H9 (cell line): ENCODE measurements around the gene MTERF4. TPM values are rescaled to one million over a fixed set of nuclear protein-coding genes. Genes with fewer than 3 reads are reported as not detected.

Experiments
- DNase-seq: peaks from one replicate; pipeline ENCODE4 v3.0.0-alpha.2; 2017
- H2AFZ ChIP-seq: one replicate; pipeline ENCODE4 v1.6.1; 2013; ENCODE audit warnings: mild to moderate bottlenecking, low read length, control low read depth, moderate library complexity
- H2AK5ac ChIP-seq: 2 replicates; pipeline ENCODE4 v1.6.1; 2013; ENCODE audit warnings: low read length, control low read depth, mixed read lengths; ENCODE audit not compliant: insufficient read length
- H2BK120ac ChIP-seq: one replicate; pipeline ENCODE4 v1.6.1; 2013; ENCODE audit warnings: low read depth, mild to moderate bottlenecking, low read length, control low read depth, inconsistent platforms; ENCODE audit not compliant: poor library complexity, severe bottlenecking
- H2BK12ac ChIP-seq: 2 replicates; pipeline ENCODE4 v1.6.1; 2013; ENCODE audit warnings: low read length, control low read depth, mixed read lengths, low read depth; ENCODE audit not compliant: insufficient read length
- H2BK15ac ChIP-seq: 2 replicates; pipeline ENCODE4 v1.6.1; 2013; ENCODE audit warnings: low read depth, low read length, control low read depth
- H2BK20ac ChIP-seq: one replicate; pipeline ENCODE4 v1.6.1; 2013; ENCODE audit warnings: low read depth, mild to moderate bottlenecking, low read length, control low read depth, inconsistent platforms; ENCODE audit not compliant: poor library complexity, severe bottlenecking
- H2BK5ac ChIP-seq: 2 replicates; pipeline ENCODE4 v1.6.1; 2013; ENCODE audit warnings: low read length, control low read depth, mixed read lengths; ENCODE audit not compliant: insufficient read length
- H3K14ac ChIP-seq: 2 replicates; pipeline ENCODE4 v1.6.1; 2013; ENCODE audit warnings: low read length, control low read depth; ENCODE audit not compliant: insufficient read depth
- H3K18ac ChIP-seq: 2 replicates; pipeline ENCODE4 v1.6.1; 2013; ENCODE audit warnings: low read depth, mild to moderate bottlenecking, mixed read lengths, low read length, control low read depth; ENCODE audit not compliant: insufficient read length
- H3K23ac ChIP-seq: 2 replicates; pipeline ENCODE4 v1.6.1; 2013; ENCODE audit warnings: low read length, control low read depth, mixed read lengths, low read depth; ENCODE audit not compliant: insufficient read length
- H3K23me2 ChIP-seq: 2 replicates; pipeline ENCODE4 v1.6.1; 2013; ENCODE audit warnings: low read depth, mild to moderate bottlenecking, mixed read lengths, low read length, control low read depth; ENCODE audit not compliant: insufficient read length, poor library complexity, severe bottlenecking
- H3K27ac ChIP-seq: 2 replicates; pipeline ENCODE4 v1.5.1; 2013; ENCODE audit warnings: low read length, control low read depth, mixed read lengths, low read depth; ENCODE audit not compliant: insufficient read length
- H3K27me3 ChIP-seq: 2 replicates; pipeline ENCODE4 v1.6.1; 2013; ENCODE audit warnings: low read length, control low read depth, inconsistent platforms; ENCODE audit not compliant: insufficient read depth
- H3K4ac ChIP-seq: 2 replicates; pipeline ENCODE4 v1.6.1; 2013; ENCODE audit warnings: low read depth, mild to moderate bottlenecking, control low read depth, inconsistent platforms, low read length, moderate library complexity
- H3K4me1 ChIP-seq: 2 replicates; pipeline ENCODE4 v1.6.1; 2013; ENCODE audit warnings: low read length, control low read depth, inconsistent platforms; ENCODE audit not compliant: insufficient read depth
- H3K4me2 ChIP-seq: 2 replicates; pipeline ENCODE4 v1.6.1; 2013; ENCODE audit warnings: low read length, control low read depth, mixed read lengths; ENCODE audit not compliant: insufficient read length, insufficient read depth
- H3K56ac ChIP-seq: 2 replicates; pipeline ENCODE4 v1.6.1; 2013; ENCODE audit warnings: low read depth, mild to moderate bottlenecking, mixed read lengths, low read length, control low read depth; ENCODE audit not compliant: insufficient read length
- H3K79me1 ChIP-seq: 2 replicates; pipeline ENCODE4 v1.6.1; 2013; ENCODE audit warnings: low read depth, mild to moderate bottlenecking, moderate library complexity, low read length, control low read depth, inconsistent platforms; ENCODE audit not compliant: insufficient read depth, poor library complexity, severe bottlenecking
- H3K79me2 ChIP-seq: 2 replicates; pipeline ENCODE4 v1.6.1; 2013; ENCODE audit warnings: low read length, control low read depth, inconsistent platforms; ENCODE audit not compliant: insufficient read depth
- H3K9ac ChIP-seq: 2 replicates; pipeline ENCODE4 v1.6.1; 2013; ENCODE audit warnings: low read length, control low read depth, mixed read lengths; ENCODE audit not compliant: insufficient read length; ENCODE audit errors: extremely low read depth
- H3K9me3 ChIP-seq: one replicate; pipeline ENCODE4 v1.6.1; 2013; ENCODE audit warnings: low read depth, low read length, inconsistent platforms; ENCODE audit not compliant: control insufficient read depth
- H3T11ph ChIP-seq: one replicate; pipeline ENCODE4 v1.6.1; 2013; ENCODE audit warnings: mild to moderate bottlenecking, low read length, control low read depth, inconsistent platforms
- H4K20me1 ChIP-seq: one replicate; pipeline ENCODE4 v1.6.1; 2013; ENCODE audit not compliant: control insufficient read depth, insufficient read length, insufficient read depth
- H4K5ac ChIP-seq: 2 replicates; pipeline ENCODE4 v1.6.1; 2013; ENCODE audit warnings: low read depth, mild to moderate bottlenecking, mixed read lengths, low read length, control low read depth; ENCODE audit not compliant: insufficient read length
- H4K8ac ChIP-seq: replicated peaks from 2 replicates; pipeline ENCODE4 v1.6.1; 2013; ENCODE audit warnings: low read length, control low read depth, mixed read lengths, low read depth; ENCODE audit not compliant: insufficient read length
- H4K91ac ChIP-seq: 2 replicates; pipeline ENCODE4 v1.6.1; 2013; ENCODE audit warnings: low read depth, mild to moderate bottlenecking, moderate library complexity, mixed read lengths, low read length, control low read depth; ENCODE audit not compliant: insufficient read length
- H3K27ac Mint-ChIP-seq, 3 experiments: 2 replicates in 2 of 3; 3 replicates in 1 of 3; pipeline ENCODE4 v1.8.0; 2020 to 2021; ENCODE audit warnings: mixed read lengths in 3 of 3, mild to moderate bottlenecking in 1 of 3, moderate library complexity in 1 of 3
- H3K27me3 Mint-ChIP-seq: 2 replicates; pipeline ENCODE4 v1.8.0; 2021; ENCODE audit warnings: low read depth, mild to moderate bottlenecking, moderate library complexity, mixed read lengths
- H3K36me3 Mint-ChIP-seq, 3 experiments: 2 replicates in 2 of 3; 3 replicates in 1 of 3; pipeline ENCODE4 v1.8.0; 2020 to 2021; ENCODE audit warnings: low read depth in 3 of 3, mixed read lengths in 3 of 3; ENCODE audit not compliant: insufficient read depth in 1 of 3
- H3K4me1 Mint-ChIP-seq, 2 experiments: 2 replicates each; pipeline ENCODE4 v1.8.0; 2020; ENCODE audit warnings: mixed read lengths in 2 of 2
- H3K4me3 Mint-ChIP-seq, 2 experiments: 2 replicates in 1 of 2; 3 replicates in 1 of 2; pipeline ENCODE4 v1.8.0; 2020 to 2021; ENCODE audit warnings: mild to moderate bottlenecking in 2 of 2, mixed read lengths in 2 of 2, moderate library complexity in 1 of 2
- H3K9me3 Mint-ChIP-seq, 2 experiments: 2 replicates in 1 of 2; 3 replicates in 1 of 2; pipeline ENCODE4 v1.8.0; 2020; ENCODE audit warnings: mild to moderate bottlenecking in 2 of 2, mixed read lengths in 2 of 2, moderate library complexity in 1 of 2
- WGBS: extraction: QIAGEN DNeasy Blood & Tissue Kit; methylation state at CpG from one replicate; pipeline ENCODE4 v1.1.7; 2013; ENCODE audit warnings: missing lambda C conversion rate, low lambda C conversion rate, mixed read lengths; ENCODE audit not compliant: insufficient read length; ENCODE audit errors: extremely low coverage; 5-methylcytosine and 5-hydroxymethylcytosine counted together
- total RNA-seq: library from RNA; stranded (reverse); gene quantifications from 2 replicates; pipeline ENCODE4 v1.2.1, GENCODE V29; 2021
- TF ChIP-seq, protein P1 (sequence below): fragments of 200-600 bp; sonication (generic); conservative IDR thresholded peaks from 3 replicates; pipeline ENCODE4 v1.8.0; 2021; ENCODE audit warnings: antibody characterized with exemption, mild to moderate bottlenecking

The MTERF4 gene
- total RNA-seq, 1 experiment from 2014 or later, result 35.0 TPM

DNA sequence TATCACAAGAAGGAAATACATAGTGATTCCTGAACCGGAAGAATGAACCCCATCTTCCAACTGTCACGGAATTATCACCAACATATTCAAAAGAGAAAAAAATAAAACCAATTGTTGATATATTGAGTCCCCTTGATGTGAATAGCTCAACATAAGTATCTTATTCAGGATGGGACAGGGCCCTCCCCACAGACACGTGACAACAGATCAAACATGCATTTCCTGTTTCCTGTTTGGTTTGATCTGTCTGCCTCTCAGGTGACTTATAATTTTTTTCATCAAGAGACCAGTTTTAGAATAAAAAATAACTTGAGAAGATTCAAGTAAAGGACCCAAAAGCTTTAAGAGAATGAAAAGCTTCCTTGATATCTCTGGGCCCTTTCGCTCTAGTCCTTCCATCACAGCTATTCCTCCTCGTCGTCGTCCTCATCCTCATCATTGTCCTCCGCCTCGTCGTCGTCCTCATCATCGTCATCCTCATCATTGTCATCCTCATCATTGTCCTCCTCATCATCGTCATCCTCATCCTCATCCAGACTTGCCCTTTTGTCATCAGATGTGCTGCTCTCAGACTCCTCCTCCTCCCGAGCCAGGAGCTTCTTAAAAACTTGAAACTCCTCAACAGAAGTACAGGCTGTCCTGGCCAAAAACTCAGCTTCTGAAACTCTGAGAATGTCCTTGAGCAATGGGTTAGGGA, 6.3 kb downstream of the MTERF4 start:
- no peak overlapping the region for H3T11ph ChIP-seq
- H3K56ac ChIP-seq, result no peak overlapping the region
- TF ChIP-seq, protein P1, sequence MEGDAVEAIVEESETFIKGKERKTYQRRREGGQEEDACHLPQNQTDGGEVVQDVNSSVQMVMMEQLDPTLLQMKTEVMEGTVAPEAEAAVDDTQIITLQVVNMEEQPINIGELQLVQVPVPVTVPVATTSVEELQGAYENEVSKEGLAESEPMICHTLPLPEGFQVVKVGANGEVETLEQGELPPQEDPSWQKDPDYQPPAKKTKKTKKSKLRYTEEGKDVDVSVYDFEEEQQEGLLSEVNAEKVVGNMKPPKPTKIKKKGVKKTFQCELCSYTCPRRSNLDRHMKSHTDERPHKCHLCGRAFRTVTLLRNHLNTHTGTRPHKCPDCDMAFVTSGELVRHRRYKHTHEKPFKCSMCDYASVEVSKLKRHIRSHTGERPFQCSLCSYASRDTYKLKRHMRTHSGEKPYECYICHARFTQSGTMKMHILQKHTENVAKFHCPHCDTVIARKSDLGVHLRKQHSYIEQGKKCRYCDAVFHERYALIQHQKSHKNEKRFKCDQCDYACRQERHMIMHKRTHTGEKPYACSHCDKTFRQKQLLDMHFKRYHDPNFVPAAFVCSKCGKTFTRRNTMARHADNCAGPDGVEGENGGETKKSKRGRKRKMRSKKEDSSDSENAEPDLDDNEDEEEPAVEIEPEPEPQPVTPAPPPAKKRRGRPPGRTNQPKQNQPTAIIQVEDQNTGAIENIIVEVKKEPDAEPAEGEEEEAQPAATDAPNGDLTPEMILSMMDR, result no peak
- WGBS, result 100% methylated on average over 8 of the region's 14 CpGs
- H3K23me2 ChIP-seq, result no peaks in the 10 kb centered on the region
- H3K14ac ChIP-seq, result no peak overlapping the region
- H3K4ac ChIP-seq, result no peak overlapping the region
- no peaks in the 10 kb centered on the region for H4K20me1 ChIP-seq
- peaks cover 17 to 23% of the 10 kb centered on the region in 2 experiments for H3K4me1 Mint-ChIP-seq
- H3K4me3 Mint-ChIP-seq, result no peak overlapping the region
- no peak overlapping the region for H3K27ac ChIP-seq
- H3K9me3 Mint-ChIP-seq, result no peaks in the 10 kb centered on the region
- H3K4me2 ChIP-seq, result no peak overlapping the region
- no peak overlapping the region for H2BK20ac ChIP-seq
- no peak overlapping the region for H2BK5ac ChIP-seq
- no peaks in the 10 kb centered on the region for H3K9me3 ChIP-seq
- H2AFZ ChIP-seq, result no peak overlapping the region
- H2BK120ac ChIP-seq, result no peak overlapping the region
- no peak overlapping the region for H4K5ac ChIP-seq
- H3K23ac ChIP-seq, result no peak overlapping the region
- H4K91ac ChIP-seq, result no peak overlapping the region
- peak overlapping the region in 1 of 3 experiments; percentile 5; a peak in 1 of 7 replicates for H3K27ac Mint-ChIP-seq
- H3K4me1 ChIP-seq, result peaks cover 6% of the 10 kb centered on the region; the same call in 1 of the 2 replicates
- no peak for DNase-seq
- H2BK15ac ChIP-seq, result no peak overlapping the region
- no peak overlapping the region for H3K18ac ChIP-seq
- no peaks in the 10 kb centered on the region for H3K27me3 Mint-ChIP-seq
- H3K9ac ChIP-seq, result no peak overlapping the region
- H2BK12ac ChIP-seq, result no peak overlapping the region
- no peaks in the 10 kb centered on the region for H3K27me3 ChIP-seq
- peaks cover 5% of the 10 kb centered on the region for H3K79me1 ChIP-seq
- no peak overlapping the region for H2AK5ac ChIP-seq
- H3K79me2 ChIP-seq, result no peaks in the 10 kb centered on the region; the same call in 1 of the 2 replicates
- H3K36me3 Mint-ChIP-seq, result peaks cover 19 to 67% (median 66%) of the 10 kb centered on the region in 3 experiments
- no peak overlapping the region for H4K8ac ChIP-seq
